Muscle of back (tissue), 11 donors: ENCODE measurements around the gene EIF4A3. TPM values are rescaled to one million over a fixed set of nuclear protein-coding genes. Genes with fewer than 3 reads are reported as not detected.

Experiments
- DNase-seq, 3 donors: peaks; one replicate each; pipeline versions ENCODE4 v3.0.0 to v3.0.0-alpha.2; 2013
- polyA plus RNA-seq, 10 donors: library from polyadenylated mRNA; unstranded; fragments of 120-200 nt; gene quantifications; one replicate each; pipeline ENCODE4 v1.2.1, GENCODE V29; 2013; ENCODE audit not compliant: insufficient read length in 10 of 10

Gene EIF4A3
- polyA plus RNA-seq, 10 donors: 56.9 to 87.8 (median 68.4) TPM

GRCh38 chr17:80138856-80139426 lies 8.0 kb downstream of the EIF4A3 start:
- no peak for DNase-seq

- no peak for DNase-seq
These were observed 9.8 kb downstream of the EIF4A3 start for GRCh38 chr17:80137131-80137530.

GRCh38 chr17:80133626-80133970 lies 13.3 kb downstream of the EIF4A3 start:
- DNase-seq: no peak

DNA sequence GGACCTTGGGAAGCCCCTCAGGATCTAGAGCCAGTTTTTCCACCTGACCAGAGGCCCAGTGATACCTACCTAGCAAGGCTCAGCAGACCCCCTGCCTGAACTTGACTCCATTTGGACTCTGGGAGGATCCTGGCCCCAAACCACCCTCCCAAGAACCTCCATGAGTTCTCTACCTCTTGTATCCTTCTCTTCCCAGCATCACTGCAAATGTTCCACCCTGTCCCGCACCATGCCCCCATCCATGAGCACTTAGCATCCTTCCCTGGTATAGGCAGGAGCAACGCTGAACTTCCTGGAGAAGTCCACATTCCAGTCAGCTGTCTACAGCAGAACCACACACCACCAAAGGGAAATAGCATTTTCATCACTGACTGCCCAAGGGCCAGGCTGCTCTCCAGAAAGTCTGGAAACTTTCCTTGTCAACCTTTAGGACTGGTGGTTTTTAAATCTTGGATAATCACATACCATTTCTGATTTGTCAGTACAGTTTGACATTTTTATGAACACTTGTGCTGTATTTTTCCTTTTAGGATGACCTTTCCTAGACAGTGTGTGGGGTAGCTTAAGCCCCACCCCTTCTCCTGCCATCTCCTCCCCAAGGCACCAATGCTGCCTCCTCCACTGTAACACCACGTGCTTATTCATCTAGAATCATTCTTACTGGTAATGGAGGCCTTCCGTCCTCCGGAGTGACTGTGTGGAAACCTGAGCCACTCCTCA lies 13.9 kb downstream of the EIF4A3 start:
- no peak for DNase-seq

- no peak for DNase-seq
These were observed 15.9 kb downstream of the EIF4A3 start for GRCh38 chr17:80130992-80131391.

DNA sequence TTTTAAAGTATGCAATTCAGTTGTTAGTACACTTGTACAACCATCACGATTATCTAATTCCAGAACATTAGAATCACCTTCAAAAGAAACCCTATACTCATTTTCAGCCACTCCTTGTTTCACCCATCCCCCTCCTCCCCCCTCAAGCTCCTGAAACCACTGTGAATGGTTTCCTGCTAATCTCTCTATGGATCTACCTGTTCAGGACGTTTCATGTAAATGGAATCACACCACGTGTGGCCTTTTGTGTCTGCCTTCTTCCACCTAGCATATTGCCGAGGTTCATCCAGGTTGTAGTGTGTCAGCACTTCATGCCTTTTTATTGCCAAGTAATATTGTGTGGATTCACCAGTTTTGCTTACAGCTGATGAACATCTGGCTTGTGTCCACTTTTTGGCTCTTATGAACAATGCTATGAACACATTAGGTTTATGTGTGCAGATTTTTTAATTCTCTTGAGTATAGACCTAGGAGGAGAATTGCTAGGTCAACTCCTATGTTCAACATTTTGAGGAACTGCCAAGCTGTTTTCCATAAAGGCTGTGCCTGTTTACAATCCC lies 17.8 kb downstream of the EIF4A3 start:
- DNase-seq: no peak

DNA sequence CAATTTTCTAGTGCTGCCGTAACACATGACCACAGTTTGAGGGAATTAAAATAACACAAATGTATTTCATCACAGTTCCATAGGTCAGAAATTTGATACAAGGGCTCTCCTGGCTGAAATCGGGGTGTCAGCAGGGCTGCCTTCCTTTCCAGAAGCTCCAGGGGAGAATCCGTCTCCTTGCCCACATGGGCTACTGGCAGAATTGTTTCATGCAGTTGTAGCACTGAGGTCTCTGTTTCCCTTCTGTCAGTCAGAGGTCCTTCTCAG lies 20.5 kb downstream of the EIF4A3 start:
- DNase-seq: no peak

GRCh38 chr17:80125656-80126448 lies 21.1 kb downstream of the EIF4A3 start:
- no peak for DNase-seq

GRCh38 chr17:80124351-80124981 lies 22.5 kb downstream of the EIF4A3 start:
- no peak for DNase-seq

DNA sequence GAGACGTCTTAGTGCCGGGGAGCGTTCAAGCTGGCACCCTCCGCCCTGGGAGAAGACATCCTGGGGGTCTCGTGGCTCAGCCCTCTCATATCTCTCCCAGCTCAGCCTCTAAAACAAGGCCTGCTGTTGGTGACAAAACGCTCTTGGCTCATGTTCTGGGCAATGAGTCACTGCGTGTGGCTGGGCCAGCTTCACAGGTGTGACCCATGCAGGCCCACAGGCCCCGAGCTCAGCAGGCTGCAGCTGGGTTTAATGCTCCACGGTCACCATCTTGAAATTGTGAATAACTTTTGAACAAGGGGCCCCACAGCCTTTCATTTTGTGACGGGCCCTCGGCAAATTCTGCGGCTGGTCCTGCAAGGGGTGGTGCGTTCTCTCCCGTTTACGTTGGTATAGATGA lies 23.1 kb downstream of the EIF4A3 start:
- peak in 1 of 3 donors; percentile 36 for DNase-seq

DNA sequence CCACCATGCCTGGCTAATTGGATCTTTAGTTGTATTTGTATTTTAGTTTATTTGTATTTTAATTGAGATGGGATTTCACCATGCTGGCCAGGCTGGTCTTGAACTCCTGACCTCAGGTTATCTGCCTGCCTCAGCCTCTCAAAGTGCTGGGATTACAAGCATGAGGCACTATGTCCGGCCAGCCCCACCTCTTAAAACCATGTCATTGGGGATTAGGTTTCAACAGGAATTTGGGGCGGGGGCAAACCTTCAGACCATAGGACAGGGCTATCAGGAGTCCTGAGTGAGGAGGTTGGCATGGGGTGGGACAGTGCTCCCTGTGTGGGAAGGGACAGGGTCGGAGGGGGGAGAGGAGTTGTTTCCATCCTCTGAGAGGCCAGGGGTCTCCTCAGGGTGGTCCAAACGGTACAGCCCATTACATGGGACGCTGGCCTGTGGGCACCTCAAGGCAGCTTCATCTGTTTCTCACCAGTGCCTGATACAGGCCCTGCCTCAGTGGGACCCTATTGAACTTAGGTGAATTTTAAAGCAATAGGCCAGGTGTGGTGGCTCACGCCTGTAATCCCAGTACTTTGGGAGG lies 23.9 kb downstream of the EIF4A3 start:
- DNase-seq: no peak

- DNase-seq: no peak
These were observed 24.8 kb downstream of the EIF4A3 start for GRCh38 chr17:80122026-80122575.

DNA sequence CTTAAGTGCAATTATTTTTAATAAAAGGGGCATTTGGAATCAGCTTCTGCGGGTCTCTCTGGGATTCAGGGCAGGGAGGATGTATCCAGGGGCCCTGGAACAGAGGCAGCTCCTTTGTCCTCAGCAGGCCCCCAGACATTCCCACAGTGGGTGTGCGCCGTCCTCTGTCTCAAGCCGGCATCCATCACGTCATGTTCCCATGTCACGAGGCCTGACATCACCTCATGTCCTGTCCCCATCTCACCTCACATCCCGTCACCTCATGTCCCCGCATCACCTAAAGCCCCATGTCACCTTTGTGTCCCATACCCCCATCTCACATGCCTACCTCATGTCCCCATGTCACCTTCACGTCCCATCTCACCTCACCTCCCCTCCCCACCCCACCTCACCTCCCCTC lies 27.1 kb downstream of the EIF4A3 start:
- DNase-seq: no peak

- no peak for DNase-seq
These were observed 27.6 kb downstream of the EIF4A3 start for GRCh38 chr17:80119271-80119791.

DNA sequence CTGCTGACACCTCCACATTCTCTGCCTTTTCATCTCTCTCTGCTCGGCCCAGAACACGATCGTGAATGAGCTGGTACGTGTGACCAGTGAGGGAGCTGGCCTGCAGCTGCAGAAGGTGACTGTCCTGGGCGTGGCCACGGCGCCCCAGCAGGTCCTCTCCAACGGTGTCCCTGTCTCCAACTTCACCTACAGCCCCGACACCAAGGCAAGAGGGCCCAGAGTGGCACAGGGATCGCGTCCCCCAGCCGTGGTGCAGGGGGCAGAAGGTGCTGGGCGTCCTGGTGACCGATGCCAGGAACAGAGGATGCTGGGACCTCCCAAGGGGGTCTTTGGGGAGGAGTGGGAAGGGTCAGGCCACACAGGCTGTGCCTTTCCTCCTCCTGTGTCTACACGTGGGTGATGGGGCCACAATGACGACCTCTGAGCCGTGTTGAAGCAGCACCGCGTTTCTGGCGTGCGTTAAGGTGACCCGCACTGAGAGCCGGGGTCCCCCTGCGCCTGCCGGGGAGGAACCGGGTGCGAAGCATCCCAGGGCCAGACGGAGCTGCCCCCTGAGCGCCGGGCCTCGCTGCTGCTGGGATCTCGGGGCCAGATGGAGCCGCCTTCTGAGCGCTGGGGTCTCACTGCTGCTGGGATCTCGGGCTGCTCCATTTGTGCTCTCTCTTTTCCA lies 28.2 kb downstream of the EIF4A3 start:
- no peak for DNase-seq

GRCh38 chr17:80117491-80118401 lies 29.2 kb downstream of the EIF4A3 start:
- no peak for DNase-seq

DNA sequence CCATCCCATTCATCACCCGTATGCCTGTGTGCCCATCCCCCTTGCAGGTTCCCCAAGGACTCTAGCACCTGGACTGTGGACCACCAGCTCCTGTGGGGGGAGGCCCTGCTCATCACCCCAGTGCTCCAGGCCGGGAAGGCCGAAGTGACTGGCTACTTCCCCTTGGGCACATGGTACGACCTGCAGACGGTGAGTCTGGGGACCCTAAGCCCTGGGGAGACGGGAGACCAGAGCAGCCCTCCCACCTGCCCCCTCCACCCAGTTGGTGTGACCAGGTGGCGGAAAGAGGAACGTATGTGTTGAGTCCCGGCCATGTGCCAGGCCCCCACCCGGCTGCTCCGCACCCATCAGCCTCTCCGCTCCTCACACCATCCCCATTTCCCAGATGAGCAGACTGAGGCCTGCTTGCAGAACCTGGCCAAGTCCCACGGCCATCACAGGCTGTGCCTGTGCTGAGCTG lies 30.0 kb downstream of the EIF4A3 start:
- no peak for DNase-seq

DNA sequence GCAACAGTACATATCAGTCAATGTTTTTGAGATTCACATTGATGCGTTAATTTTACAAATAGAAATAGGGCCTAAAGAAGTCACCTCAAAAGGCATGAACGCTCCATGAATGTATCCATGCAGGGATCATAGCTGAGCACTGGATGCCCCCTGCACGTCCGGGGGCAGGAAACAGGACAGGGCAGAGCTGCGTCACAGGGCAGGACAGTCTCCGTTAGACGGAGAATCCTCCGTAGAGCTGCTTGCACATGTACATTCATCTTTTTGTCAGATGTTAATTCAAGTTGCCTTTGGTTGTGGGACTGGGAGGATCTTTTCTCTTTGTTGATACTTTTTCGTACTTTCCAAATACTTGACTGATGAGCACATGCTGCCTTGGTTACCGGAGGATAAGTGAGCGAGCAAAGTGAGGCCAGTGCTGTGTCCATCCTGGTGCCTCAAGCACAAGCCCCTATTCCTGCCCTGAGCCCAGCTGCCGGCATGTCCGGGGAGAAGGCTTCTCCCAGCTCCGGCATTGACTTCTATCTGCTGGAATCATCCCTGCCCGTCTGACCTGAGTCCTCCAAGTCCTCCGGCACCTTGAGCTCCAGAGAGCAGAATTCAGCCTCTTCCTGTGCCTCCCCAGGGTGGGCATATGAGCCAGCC lies 30.5 kb downstream of the EIF4A3 start:
- DNase-seq: no peak

DNA sequence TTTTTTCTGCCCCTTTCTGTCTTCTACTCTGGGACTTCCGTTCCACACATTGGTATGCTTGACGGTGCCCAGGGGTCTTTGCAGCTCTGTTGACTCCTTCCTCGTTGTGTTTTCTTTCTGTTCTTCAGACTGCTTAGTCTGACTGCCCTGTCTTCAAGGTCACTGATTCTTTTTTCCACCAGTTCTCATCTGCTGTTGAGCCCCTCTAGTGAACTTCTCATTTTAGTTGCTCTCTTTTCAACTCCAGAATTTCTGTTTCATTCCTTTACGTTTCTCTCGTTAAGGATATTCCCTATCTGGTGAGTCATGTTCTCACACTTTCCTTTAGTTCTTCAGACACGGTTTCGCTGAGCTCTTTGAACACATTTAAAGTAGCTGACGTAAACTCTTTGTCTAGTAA lies 31.8 kb downstream of the EIF4A3 start:
- no peak for DNase-seq
